BE2C (cell line): ENCODE data around the gene HIC1.

Source experiments
- DNase-seq: peaks from one replicate; pipeline ENCODE4 v3.0.0-alpha.2; 2020
- H3K27me3 ChIP-seq: fragments of 250-450 bp; sonication (Bioruptor Pico); 2 replicates; pipeline ENCODE4 v1.5.1; 2020; ENCODE audit warnings: mild to moderate bottlenecking
- H3K36me3 ChIP-seq: fragments of 250-450 bp; sonication (Bioruptor Pico); 2 replicates; pipeline ENCODE4 v1.5.1; 2020; ENCODE audit warnings: mild to moderate bottlenecking
- H3K4me1 ChIP-seq: fragments of 250-450 bp; sonication (Bioruptor Pico); 2 replicates; pipeline ENCODE4 v1.5.1; 2020
- H3K4me3 ChIP-seq: 2 replicates; pipeline ENCODE4 v1.5.1; 2011; ENCODE audit warnings: low read depth, low read length
- H3K9me3 ChIP-seq: fragments of 250-450 bp; sonication (Bioruptor Pico); 2 replicates; pipeline ENCODE4 v1.5.1; 2020
- CTCF ChIP-seq: IDR thresholded peaks from 2 replicates; pipeline ENCODE4 v1.5.1; 2012; ENCODE audit warnings: mild to moderate bottlenecking, low read depth, low read length

Gene HIC1

GRCh38 chr17:2095536-2095910 lies 40.6 kb downstream of the HIC1 start:
- Histone ChIP-seq H3K27me3 (no peaks in the 10 kb centered on the region), H3K36me3 (no peaks in the 10 kb centered on the region), H3K4me3 (no peak overlapping the region), H3K4me1 (no peaks in the 10 kb centered on the region), H3K9me3 (no peaks in the 10 kb centered on the region)
- DNase-seq = no peak
- no peak for TF ChIP-seq CTCF

- DNase-seq = peak; percentile 18
These were observed 46.8 kb downstream of the HIC1 start for GRCh38 chr17:2101448-2102257.

GRCh38 chr17:2102931-2103809 lies 48.3 kb downstream of the HIC1 start:
- no peak overlapping the region for H3K4me3 ChIP-seq
- no peaks in the 10 kb centered on the region for H3K9me3 ChIP-seq
- H3K27me3 ChIP-seq = no peaks in the 10 kb centered on the region
- H3K4me1 ChIP-seq = no peaks in the 10 kb centered on the region; the same call in 1 of the 2 replicates
- DNase-seq = no peak
- H3K36me3 ChIP-seq = no peaks in the 10 kb centered on the region
- TF ChIP-seq CTCF = no peak

More at GRCh38 chr17:2101448-2102257, 46.8 kb downstream of the HIC1 start:
- no peaks in the 10 kb centered on the region; the same call in 1 of the 2 replicates for H3K4me1 ChIP-seq
- no peaks in the 10 kb centered on the region for H3K9me3 ChIP-seq
- H3K4me3 ChIP-seq = no peak overlapping the region
- TF ChIP-seq CTCF = no peak
- no peaks in the 10 kb centered on the region for H3K36me3 ChIP-seq
- H3K27me3 ChIP-seq = no peaks in the 10 kb centered on the region

GRCh38 chr17:2105663-2106062 lies 50.8 kb downstream of the HIC1 start:
- Histone ChIP-seq H3K27me3 (no peaks in the 10 kb centered on the region), H3K36me3 (no peaks in the 10 kb centered on the region)

GRCh38 chr17:2106308-2106955 lies 51.5 kb downstream of the HIC1 start:
- H3K9me3 ChIP-seq = no peaks in the 10 kb centered on the region
- no peak overlapping the region for H3K4me3 ChIP-seq
- no peaks in the 10 kb centered on the region for H3K36me3 ChIP-seq
- no peak for TF ChIP-seq CTCF
- no peaks in the 10 kb centered on the region; the same call in 1 of the 2 replicates for H3K4me1 ChIP-seq
- no peak for DNase-seq
- no peaks in the 10 kb centered on the region for H3K27me3 ChIP-seq

More at GRCh38 chr17:2105663-2106062, 50.8 kb downstream of the HIC1 start:
- Histone ChIP-seq H3K4me1 (no peaks in the 10 kb centered on the region; the same call in 1 of the 2 replicates), H3K9me3 (no peaks in the 10 kb centered on the region), H3K4me3 (no peak overlapping the region)
- no peak for TF ChIP-seq CTCF
- no peak for DNase-seq
